ENCODE results near the gene CHST12. TPM values are rescaled to one million over a fixed set of nuclear protein-coding genes. Genes with fewer than 3 reads are reported as not detected.
"Not testable (repeated sequence)": the region's sequence is repeated elsewhere in the genome, so short reads cannot be mapped to it uniquely, and the experiment has no call there.

CHST12 gene
- total RNA-seq, 2 donors from 2014 or later, result 18.7 to 19.5 TPM

DNA sequence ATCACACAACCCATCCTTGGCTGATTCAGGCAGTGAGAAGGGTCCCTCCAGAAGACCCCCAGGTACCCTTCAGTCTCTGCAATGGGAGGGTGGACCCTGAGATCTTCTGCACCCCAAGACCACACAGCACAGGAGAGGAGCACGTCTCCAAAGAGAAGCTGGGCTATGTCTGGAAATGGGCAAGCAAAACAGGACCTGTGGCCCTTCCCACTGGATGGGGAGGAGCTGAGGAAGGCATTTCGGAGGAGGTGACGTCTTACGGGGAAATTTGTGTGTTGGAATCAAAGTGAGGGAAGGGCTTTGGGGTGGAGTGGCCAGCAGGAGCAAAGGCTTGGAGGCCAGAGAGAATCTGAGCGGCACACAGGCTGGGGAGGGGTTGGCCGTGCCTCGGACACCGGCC, 56.3 kb downstream of the CHST12 start:
- no peaks in the 10 kb centered on the region for H3K9me3 ChIP-seq (ENCODE audit: control insufficient read depth, low read length, poor library complexity, severe bottlenecking)
- Mint-ChIP-seq H3K27ac (no peak overlapping the region), H3K4me1 (no peaks in the 10 kb centered on the region), H3K4me3 (no peak overlapping the region), H3K36me3 (ENCODE audit: low read depth) (no peaks in the 10 kb centered on the region), H3K27me3 (no peaks in the 10 kb centered on the region)
- DNase-seq (no peak), ATAC-seq (no peak)

DNA sequence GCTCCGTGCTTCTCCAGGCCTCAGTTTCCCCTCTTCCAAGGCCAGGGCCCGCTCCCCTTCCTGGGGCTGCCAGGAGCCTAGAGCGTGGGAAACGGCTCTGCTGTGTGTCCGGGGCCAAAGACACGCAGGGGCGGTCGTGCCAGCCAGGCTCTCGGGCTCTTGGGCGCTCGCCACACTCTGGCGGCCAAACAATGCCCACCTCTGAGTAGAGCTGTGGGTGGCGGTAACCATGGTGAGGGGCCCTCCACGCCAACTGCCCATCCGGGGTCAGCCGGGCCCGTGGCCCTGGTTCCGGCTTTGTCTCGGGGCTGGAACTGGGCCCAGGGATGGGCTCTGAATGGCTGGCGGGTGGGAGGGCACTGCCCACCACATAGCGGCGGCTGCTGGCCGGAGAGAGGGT, 56.8 kb downstream of the CHST12 start:
- no peak overlapping the region for H3K27ac Mint-ChIP-seq
- ATAC-seq (no peak), DNase-seq (no peak)
- no peaks in the 10 kb centered on the region for H3K36me3 Mint-ChIP-seq (ENCODE audit: low read depth)
- no peaks in the 10 kb centered on the region for H3K27me3 Mint-ChIP-seq
- H3K9me3 ChIP-seq (ENCODE audit: control insufficient read depth, low read length, poor library complexity, severe bottlenecking), result no peaks in the 10 kb centered on the region
- no peaks in the 10 kb centered on the region for H3K4me1 Mint-ChIP-seq
- no peak overlapping the region for H3K4me3 Mint-ChIP-seq

DNA sequence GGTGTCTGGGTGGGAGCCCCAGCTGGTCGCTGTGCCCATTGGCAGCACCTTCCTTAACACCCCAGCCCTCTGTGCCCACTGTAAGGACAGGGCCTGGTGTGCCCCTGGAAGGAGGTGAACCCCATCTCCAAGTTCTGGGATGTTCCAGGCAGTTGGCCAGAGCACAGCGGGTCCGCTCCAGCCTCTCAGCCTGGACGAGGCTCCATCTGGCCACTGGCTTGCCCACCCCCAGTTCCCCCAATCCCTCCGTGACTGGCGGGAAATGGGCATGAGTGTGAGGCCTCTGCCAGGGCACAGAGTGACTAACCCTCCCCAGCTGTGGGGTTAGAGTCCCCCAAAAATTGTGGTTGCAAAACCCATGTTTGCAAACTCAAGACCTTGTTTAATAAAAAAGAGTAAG, 57.2 kb downstream of the CHST12 start:
- Mint-ChIP-seq H3K27ac (no peak overlapping the region), H3K4me3 (no peak overlapping the region), H3K4me1 (no peaks in the 10 kb centered on the region), H3K36me3 (ENCODE audit: low read depth) (no peaks in the 10 kb centered on the region), H3K27me3 (no peaks in the 10 kb centered on the region)
- DNase-seq (no peak), ATAC-seq (no peak)
- H3K9me3 ChIP-seq (ENCODE audit: control insufficient read depth, low read length, poor library complexity, severe bottlenecking), result no peaks in the 10 kb centered on the region

DNA sequence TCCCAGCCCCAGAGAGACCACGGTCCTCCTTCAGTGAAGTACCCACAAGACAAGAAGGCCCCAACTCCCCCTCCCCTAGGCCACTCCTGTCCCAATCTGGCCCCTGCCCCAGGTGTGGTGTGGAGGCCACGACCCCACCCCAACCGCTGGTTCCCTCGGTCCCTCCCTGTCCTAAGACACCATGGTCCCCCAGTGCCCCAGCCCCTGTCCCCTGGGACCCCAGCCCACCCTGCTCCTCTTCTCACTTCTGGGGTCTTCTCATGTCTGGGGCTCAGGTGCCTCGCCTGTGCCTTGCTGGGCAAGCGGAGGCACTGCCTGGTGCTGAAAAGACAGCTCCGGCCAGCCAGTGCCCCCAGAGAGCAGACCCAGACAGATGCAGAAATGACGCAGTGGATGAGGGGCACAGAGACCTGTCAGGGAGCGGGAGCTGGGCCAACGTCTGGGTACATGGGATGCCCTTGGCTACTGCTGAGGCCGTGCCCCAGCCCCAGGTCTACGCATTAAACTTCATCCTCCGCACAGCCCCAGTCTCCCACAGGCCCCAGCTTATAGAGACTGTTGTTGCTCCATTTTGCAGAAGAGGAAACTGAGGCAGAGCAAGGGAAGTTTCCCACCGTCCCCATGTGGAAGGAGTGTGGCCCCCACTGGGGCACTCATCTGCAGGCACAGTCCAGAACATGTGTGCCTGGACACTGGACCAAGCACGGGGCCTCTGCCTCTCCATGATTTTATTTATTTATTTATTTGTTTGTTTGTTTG, 58.0 kb downstream of the CHST12 start:
- H3K4me3 Mint-ChIP-seq, result no peak overlapping the region
- no peak for DNase-seq
- no peaks in the 10 kb centered on the region for H3K4me1 Mint-ChIP-seq
- H3K27me3 Mint-ChIP-seq, result no peaks in the 10 kb centered on the region
- no peaks in the 10 kb centered on the region for H3K36me3 Mint-ChIP-seq (ENCODE audit: low read depth)
- no peaks in the 10 kb centered on the region for H3K9me3 ChIP-seq (ENCODE audit: control insufficient read depth, low read length, poor library complexity, severe bottlenecking)
- ATAC-seq, result no peak
- no peak overlapping the region for H3K27ac Mint-ChIP-seq

DNA sequence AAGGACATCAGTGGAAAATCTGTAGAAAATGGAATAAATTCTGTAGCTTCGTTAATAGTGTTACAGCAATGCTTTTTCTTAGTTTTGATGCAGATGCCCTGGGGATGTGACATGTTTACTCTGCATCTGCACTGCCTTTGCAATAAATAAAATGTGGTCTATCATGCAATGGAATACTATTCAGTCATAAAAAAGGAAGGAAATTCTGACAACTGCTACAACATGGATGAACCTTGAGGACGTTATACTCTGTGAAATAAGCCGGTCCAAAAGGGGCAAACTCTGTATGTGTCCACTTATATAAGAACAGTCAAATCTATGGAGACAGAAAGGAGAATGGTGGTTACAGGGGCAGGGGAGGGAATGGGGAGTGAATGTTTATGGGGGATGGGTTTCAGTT, 59.3 kb downstream of the CHST12 start:
- H3K27ac Mint-ChIP-seq, result no peak overlapping the region

DNA sequence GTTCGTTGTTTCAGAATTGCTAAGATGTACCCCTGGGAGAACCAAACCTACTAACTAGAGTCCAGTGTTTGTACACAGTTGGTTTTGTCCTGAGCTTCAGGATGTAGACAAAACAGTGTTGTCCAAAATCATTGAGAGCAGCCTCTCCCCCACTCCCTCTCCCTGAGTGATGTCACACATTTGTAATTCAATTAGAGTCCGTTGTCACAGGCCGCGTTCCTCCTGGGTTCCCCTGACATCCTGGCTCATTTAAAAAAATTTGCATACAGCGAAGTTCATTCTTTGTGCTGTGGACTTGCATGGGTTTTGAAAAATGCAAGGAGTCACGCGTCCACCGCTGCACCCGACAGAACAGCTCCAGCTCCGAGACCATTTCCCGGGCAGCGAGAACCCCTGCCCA, 62.5 kb downstream of the CHST12 start:
- DNase-seq (no peak), ATAC-seq (no peak)
- no peak overlapping the region for H3K27ac Mint-ChIP-seq
- H3K27me3 Mint-ChIP-seq, result peaks cover 11% of the 10 kb centered on the region
- H3K9me3 ChIP-seq (ENCODE audit: control insufficient read depth, low read length, poor library complexity, severe bottlenecking), result no peaks in the 10 kb centered on the region
- H3K4me3 Mint-ChIP-seq, result no peak overlapping the region
- H3K36me3 Mint-ChIP-seq (ENCODE audit: low read depth), result no peaks in the 10 kb centered on the region
- H3K4me1 Mint-ChIP-seq, result peaks cover 6% of the 10 kb centered on the region

More for the DNA sequence above, 59.3 kb downstream of the CHST12 start:
- Mint-ChIP-seq H3K36me3 (ENCODE audit: low read depth) (no peaks in the 10 kb centered on the region), H3K4me1 (no peaks in the 10 kb centered on the region), H3K27me3 (no peaks in the 10 kb centered on the region), H3K4me3 (no peak overlapping the region)
- ATAC-seq (no peak), DNase-seq (no peak)
- H3K9me3 ChIP-seq (ENCODE audit: control insufficient read depth, low read length, poor library complexity, severe bottlenecking), result no peaks in the 10 kb centered on the region

DNA sequence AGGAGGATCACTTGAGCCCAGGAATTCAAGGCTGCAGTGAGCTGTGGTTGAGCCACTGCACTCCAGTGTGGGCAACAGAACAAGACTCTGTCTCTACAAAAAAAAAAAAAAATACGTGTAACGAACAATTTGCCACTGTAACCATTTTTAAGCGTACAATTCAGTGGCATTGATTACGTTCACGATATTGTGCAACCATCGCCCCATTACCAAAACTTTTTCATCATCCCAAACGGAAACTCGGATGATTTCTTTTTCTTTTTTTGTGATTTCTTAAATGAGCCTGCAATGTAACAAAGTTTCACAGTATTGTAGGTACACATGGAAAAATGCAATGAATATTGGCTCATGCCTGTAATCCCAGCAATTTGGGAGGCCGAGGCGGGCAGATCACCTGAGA, 63.3 kb downstream of the CHST12 start:
- ATAC-seq (no peak), DNase-seq (no peak)
- H3K27me3 Mint-ChIP-seq, result peaks cover 11% of the 10 kb centered on the region
- no peak overlapping the region for H3K27ac Mint-ChIP-seq
- no peaks in the 10 kb centered on the region for H3K9me3 ChIP-seq (ENCODE audit: control insufficient read depth, low read length, poor library complexity, severe bottlenecking)
- H3K36me3 Mint-ChIP-seq (ENCODE audit: low read depth), result no peaks in the 10 kb centered on the region
- peaks cover 6% of the 10 kb centered on the region for H3K4me1 Mint-ChIP-seq
- H3K4me3 Mint-ChIP-seq, result no peak overlapping the region

DNA sequence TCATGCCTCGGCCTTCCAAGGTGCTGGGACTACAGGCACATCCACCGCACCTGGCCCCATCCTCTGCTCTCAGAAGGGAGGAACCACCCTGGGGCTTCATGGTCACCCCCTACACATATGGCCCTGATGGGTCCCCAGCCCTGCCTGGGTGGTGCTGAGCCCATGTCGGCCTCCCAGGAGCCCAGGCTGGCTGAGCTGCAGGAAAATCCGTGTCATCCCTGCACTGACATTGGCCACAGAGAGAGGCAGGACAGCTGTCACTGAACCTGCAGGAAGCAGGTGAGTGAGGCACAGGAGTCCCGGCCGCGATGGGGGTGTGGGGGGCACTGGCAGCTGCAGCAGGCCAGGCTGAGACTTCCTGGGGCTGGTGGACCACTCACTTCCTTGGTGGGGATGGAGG, 64.8 kb downstream of the CHST12 start:
- H3K27me3 Mint-ChIP-seq, result peaks cover 11% of the 10 kb centered on the region
- no peaks in the 10 kb centered on the region for H3K36me3 Mint-ChIP-seq (ENCODE audit: low read depth)
- ATAC-seq, result no peak
- DNase-seq, result no peak
- H3K4me1 Mint-ChIP-seq, result peaks cover 6% of the 10 kb centered on the region
- no peaks in the 10 kb centered on the region for H3K9me3 ChIP-seq (ENCODE audit: control insufficient read depth, low read length, poor library complexity, severe bottlenecking)
- H3K4me3 Mint-ChIP-seq, result no peak overlapping the region
- peak overlapping the region; percentile 49 for H3K27ac Mint-ChIP-seq

DNA sequence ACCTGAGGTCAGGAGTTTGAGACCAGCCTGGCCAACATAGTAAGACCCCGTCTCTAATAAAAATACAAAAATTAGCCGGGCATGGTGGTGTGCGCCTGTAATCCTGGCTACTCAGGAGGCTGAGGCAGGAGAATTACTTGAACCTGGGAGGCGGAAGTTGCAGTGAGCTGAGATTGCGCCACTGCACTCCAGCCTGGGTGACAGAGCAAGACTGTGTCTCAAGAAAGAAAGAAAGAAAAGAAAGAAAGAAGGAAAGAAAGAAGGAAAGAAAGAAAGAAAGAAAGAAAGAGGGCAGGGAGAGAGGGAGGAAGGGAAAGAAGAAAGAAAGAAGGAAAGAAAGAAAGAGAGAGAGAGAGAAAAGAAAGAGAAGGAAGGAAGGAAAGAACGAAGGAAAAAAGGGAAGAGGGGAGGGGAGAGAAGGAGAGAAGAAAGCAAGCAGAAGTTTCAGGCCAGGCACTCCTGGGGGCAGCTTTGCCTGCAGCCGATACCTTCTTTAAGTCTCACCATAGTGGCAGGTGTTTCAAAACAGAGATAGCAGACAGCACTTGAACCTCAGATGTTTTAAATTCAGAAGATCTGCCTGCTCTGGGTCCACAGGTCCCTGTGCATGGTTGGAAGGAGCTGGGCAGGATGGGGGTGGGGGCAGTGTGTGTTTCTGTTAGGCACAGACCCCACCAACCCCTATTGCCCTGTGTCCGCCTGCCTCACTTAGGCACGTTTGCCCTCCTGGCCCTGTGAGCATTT, 66.2 kb downstream of the CHST12 start:
- H3K4me1 Mint-ChIP-seq; DNase-seq; H3K27ac Mint-ChIP-seq; H3K4me3 Mint-ChIP-seq; H3K36me3 Mint-ChIP-seq (ENCODE audit: low read depth); H3K9me3 ChIP-seq (ENCODE audit: control insufficient read depth, low read length, poor library complexity, severe bottlenecking); ATAC-seq: not testable (repeated sequence)
- H3K27me3 Mint-ChIP-seq, result peaks cover 11% of the 10 kb centered on the region

DNA sequence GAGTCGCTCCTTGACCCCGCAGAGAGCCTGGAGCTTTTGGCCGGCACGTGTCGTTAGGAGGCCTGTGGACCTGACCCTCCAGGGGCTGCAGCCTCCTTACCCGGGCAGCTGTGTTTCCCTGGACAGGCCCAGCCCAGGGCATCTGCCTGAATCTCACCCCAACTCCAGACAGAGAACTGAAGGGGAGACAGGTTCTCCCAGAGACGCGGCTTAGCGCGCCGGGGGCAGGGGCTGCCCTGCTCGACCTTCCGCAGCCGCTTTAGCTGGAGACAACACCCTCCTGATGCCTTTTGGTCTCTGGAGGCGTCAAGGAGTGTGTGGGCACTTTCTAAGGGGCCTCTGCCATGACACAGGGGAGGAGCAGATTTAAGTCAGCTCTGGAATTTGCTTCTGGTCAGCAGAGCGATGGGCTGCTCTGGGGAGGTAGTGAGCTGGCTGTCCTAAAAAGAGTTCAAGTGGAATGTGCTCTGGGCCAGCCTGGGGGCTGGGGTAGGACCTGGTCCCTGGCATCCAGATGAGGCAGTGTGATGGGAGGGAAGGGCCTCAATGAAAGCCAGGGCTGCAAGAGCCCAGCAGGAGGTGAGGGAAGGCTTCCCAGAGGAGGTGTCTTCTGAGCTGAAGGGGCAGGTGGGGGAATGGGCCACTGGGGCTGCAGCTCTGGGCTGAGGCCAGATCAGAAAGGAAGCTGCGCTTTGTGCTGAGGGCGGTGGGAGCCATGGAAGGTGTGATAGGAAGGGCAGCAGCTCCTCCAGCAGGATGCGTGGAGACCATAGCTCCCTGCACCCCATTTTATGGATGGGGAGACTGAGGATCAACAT, 67.0 kb downstream of the CHST12 start:
- no peaks in the 10 kb centered on the region for H3K36me3 Mint-ChIP-seq (ENCODE audit: low read depth)
- no peak for ATAC-seq
- peaks cover 11% of the 10 kb centered on the region for H3K27me3 Mint-ChIP-seq
- peak overlapping the region; percentile 62 for H3K27ac Mint-ChIP-seq
- peaks cover 9% of the 10 kb centered on the region for H3K4me1 Mint-ChIP-seq
- no peak for DNase-seq
- no peak overlapping the region for H3K4me3 Mint-ChIP-seq
- H3K9me3 ChIP-seq (ENCODE audit: control insufficient read depth, low read length, poor library complexity, severe bottlenecking), result no peaks in the 10 kb centered on the region

DNA sequence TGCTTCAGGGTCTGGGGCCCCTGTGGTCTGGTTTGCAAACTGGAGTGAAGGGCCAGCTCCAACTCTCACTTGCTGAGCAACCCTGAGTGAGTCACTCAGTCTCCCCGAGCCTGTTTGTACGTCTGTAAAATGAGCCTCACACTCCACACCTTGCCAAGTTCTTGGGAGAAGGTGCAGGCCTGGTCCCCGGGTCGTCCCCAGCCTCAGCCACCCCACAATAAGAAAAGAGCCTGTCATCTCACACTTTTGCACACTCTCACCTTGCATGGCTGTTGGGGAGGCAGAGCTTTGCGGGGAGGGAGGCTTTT, 67.6 kb downstream of the CHST12 start:
- peak overlapping the region; percentile 62 for H3K27ac Mint-ChIP-seq
- ATAC-seq, result no peak
- peaks cover 9% of the 10 kb centered on the region for H3K4me1 Mint-ChIP-seq
- no peak overlapping the region for H3K4me3 Mint-ChIP-seq
- no peak for DNase-seq
- peaks cover 11% of the 10 kb centered on the region for H3K27me3 Mint-ChIP-seq
- H3K36me3 Mint-ChIP-seq (ENCODE audit: low read depth), result no peaks in the 10 kb centered on the region
- no peaks in the 10 kb centered on the region for H3K9me3 ChIP-seq (ENCODE audit: control insufficient read depth, low read length, poor library complexity, severe bottlenecking)

DNA sequence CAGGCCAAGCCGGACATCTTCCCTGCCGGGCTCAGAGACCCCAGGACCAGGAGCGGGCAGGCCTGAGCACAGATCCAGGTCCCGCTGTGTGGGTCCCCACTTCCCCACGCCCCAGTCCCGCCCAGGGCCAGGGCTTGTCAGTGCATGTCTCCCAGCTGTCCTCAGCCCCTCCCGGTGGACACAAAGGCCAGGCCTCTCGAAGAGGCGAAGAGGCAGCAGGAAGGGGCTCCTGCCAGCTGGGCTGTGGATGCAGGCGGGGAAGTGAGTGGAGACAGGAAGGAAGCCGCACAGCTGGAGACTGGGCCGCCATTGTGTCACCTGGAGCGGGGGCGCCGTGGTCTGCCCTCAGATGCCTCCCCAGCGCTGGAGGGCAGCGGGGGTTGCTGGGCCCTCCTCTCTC, 68.0 kb downstream of the CHST12 start:
- DNase-seq (no peak), ATAC-seq (no peak)
- H3K4me1 Mint-ChIP-seq, result peaks cover 9% of the 10 kb centered on the region
- H3K27ac Mint-ChIP-seq, result no peak overlapping the region
- H3K36me3 Mint-ChIP-seq (ENCODE audit: low read depth), result no peaks in the 10 kb centered on the region
- peaks cover 11% of the 10 kb centered on the region for H3K27me3 Mint-ChIP-seq
- no peak overlapping the region for H3K4me3 Mint-ChIP-seq
- no peaks in the 10 kb centered on the region for H3K9me3 ChIP-seq (ENCODE audit: control insufficient read depth, low read length, poor library complexity, severe bottlenecking)

DNA sequence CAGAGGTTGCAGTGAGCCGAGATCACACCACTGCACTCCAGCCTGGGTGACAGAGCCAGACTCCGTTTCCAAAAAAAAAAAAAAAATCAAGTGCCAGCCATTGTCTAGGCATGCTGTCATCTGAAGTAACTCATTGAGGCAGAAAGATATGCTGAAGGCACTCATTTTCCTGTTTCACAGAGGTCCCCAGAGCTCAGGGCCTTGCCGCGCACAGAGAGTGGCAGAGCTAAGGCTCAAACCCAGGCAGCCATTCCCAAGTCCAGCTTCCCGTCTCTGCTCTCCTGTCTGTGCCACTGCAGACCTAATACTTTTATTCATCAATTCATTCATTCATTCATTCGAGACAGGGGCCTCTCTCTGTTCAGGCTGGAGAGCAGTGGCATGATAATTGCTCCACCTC, 69.3 kb downstream of the CHST12 start:
- Mint-ChIP-seq H3K27ac (no peak overlapping the region), H3K4me3 (no peak overlapping the region), H3K27me3 (peaks cover 11% of the 10 kb centered on the region), H3K4me1 (peaks cover 9% of the 10 kb centered on the region), H3K36me3 (ENCODE audit: low read depth) (no peaks in the 10 kb centered on the region)
- ATAC-seq (no peak), DNase-seq (no peak)
- H3K9me3 ChIP-seq (ENCODE audit: control insufficient read depth, low read length, poor library complexity, severe bottlenecking), result no peaks in the 10 kb centered on the region
